Endothelial cell of umbilical vein (primary cell): Measurements from ENCODE around the gene FANCF. TPM values are rescaled to one million over a fixed set of nuclear protein-coding genes. Genes with fewer than 3 reads are reported as not detected.

ENCODE experiments used
- BruUV-seq: library from RNA; stranded (reverse); fragments of 400-500 nt; replicated peaks from 2 replicates; lab custom pipeline; 2021; lab: Mats Ljungman, UMichigan
- CTCF ChIA-PET: fragments of 300-600, 350-600 bp; sonication (Branson Sonifier 250); formaldehyde crosslinking; loops from one replicate; lab custom pipeline; 2021; ENCODE audit warnings: antibody characterized with exemption, inconsistent platforms; lab: Charles Lee
- POLR2A ChIA-PET: fragments of 300-600, 350-600 bp; sonication (Branson Sonifier 250); formaldehyde crosslinking; loops from one replicate; lab custom pipeline; 2021; ENCODE audit warnings: antibody characterized with exemption, inconsistent platforms; lab: Charles Lee
- DNase-seq: peaks from one replicate; pipeline ENCODE4 v3.0.0-alpha.2; 2011; ENCODE audit warnings: low read depth, low spot score
- FAIRE-seq: peaks from 2 replicates; lab custom pipeline; 2011; peaks lifted over from hg19 to GRCh38; lab: Jason Lieb, UNC
- H2AFZ ChIP-seq: 2 replicates; pipeline ENCODE4 v1.6.0; 2012; ENCODE audit warnings: low read depth, low read length, control low read depth, inconsistent platforms
- H3K27ac ChIP-seq: 2 replicates; pipeline ENCODE4 v1.5.1; 2011; ENCODE audit warnings: low read depth, mild to moderate bottlenecking, control low read depth, low read length, moderate library complexity; ENCODE audit not compliant: insufficient read depth
- H3K27me3 ChIP-seq, 2 experiments: 2 replicates each; pipeline versions ENCODE4 v1.6.0 to v1.6.1; 2011; ENCODE audit warnings: low read length in 2 of 2, mixed read lengths in 1 of 2; ENCODE audit not compliant: control insufficient read depth in 2 of 2, insufficient read depth in 2 of 2
- H3K36me3 ChIP-seq, 2 experiments: 2 replicates in 1 of 2; 3 replicates in 1 of 2; pipeline ENCODE4 v1.5.1; 2011; ENCODE audit warnings: low read length in 2 of 2, mild to moderate bottlenecking in 1 of 2, moderate library complexity in 1 of 2; ENCODE audit not compliant: control insufficient read depth in 2 of 2, insufficient read depth in 2 of 2; ENCODE audit errors: extremely low read depth in 1 of 2
- H3K4me1 ChIP-seq: 3 replicates; pipeline ENCODE4 v1.5.1; 2011; ENCODE audit warnings: mild to moderate bottlenecking, low read length; ENCODE audit not compliant: control insufficient read depth, insufficient read depth; ENCODE audit errors: extremely low read depth
- H3K4me2 ChIP-seq: 2 replicates; pipeline ENCODE4 v1.6.1; 2011; ENCODE audit warnings: low read length, control low read depth, mixed read lengths; ENCODE audit not compliant: insufficient read depth
- H3K4me3 ChIP-seq, 3 experiments: fragments of 200-600 bp in 1 of 3; sonication (generic), shearing (Covaris generic) in 1 of 3; replicated peaks in 1 of 3; 2 replicates each; pipeline ENCODE4 v1.5.1; 2011 to 2016; ENCODE audit warnings: control low read depth in 3 of 3, low read length in 3 of 3, mild to moderate bottlenecking in 2 of 3, inconsistent platforms in 1 of 3, low read depth in 1 of 3, moderate library complexity in 1 of 3; ENCODE audit not compliant: insufficient read depth in 1 of 3
- H3K79me2 ChIP-seq: 2 replicates; pipeline ENCODE4 v1.6.0; 2012; ENCODE audit warnings: low read length, inconsistent platforms; ENCODE audit not compliant: control insufficient read depth, insufficient read depth
- H3K9ac ChIP-seq: replicated peaks from 2 replicates; pipeline ENCODE3; 2011; ENCODE audit warnings: low read length, control low read depth; ENCODE audit not compliant: insufficient read depth; ENCODE audit errors: extremely low read depth
- H3K9me1 ChIP-seq: replicated peaks from 3 replicates; pipeline ENCODE4 v1.6.0; 2011; ENCODE audit warnings: mild to moderate bottlenecking, low read length; ENCODE audit not compliant: control insufficient read depth, insufficient read depth; ENCODE audit errors: extremely low read depth
- H3K9me3 ChIP-seq: replicated peaks from 2 replicates; pipeline ENCODE4 v1.5.1; 2012; ENCODE audit warnings: low read length, inconsistent platforms; ENCODE audit not compliant: control insufficient read depth, insufficient read depth
- H4K20me1 ChIP-seq: replicated peaks from 2 replicates; pipeline ENCODE3; 2011; ENCODE audit warnings: mild to moderate bottlenecking, low read length; ENCODE audit not compliant: control insufficient read depth, insufficient read depth; ENCODE audit errors: extremely low read depth
- EZH2 ChIP-seq: IDR thresholded peaks from 2 replicates; pipeline ENCODE4 v1.6.1; 2012; ENCODE audit warnings: borderline replicate concordance, low read depth, mild to moderate bottlenecking, moderate library complexity, low read length, inconsistent platforms; ENCODE audit not compliant: severe bottlenecking
- FOS ChIP-seq: IDR thresholded peaks from 2 replicates; pipeline ENCODE4 v1.6.1; 2011; ENCODE audit warnings: mild to moderate bottlenecking, low read length, moderate library complexity, borderline replicate concordance; ENCODE audit not compliant: insufficient read depth
- GATA2 ChIP-seq: IDR thresholded peaks from 2 replicates; pipeline ENCODE4 v1.7.0; 2011; ENCODE audit warnings: low read depth, mild to moderate bottlenecking, moderate library complexity, mixed read lengths, low read length; ENCODE audit not compliant: insufficient read length, insufficient read depth
- JUN ChIP-seq: IDR thresholded peaks from 2 replicates; pipeline ENCODE4 v1.6.1; 2011; ENCODE audit warnings: borderline replicate concordance, low read depth; ENCODE audit not compliant: insufficient read length, insufficient read depth
- MYC ChIP-seq: IDR thresholded peaks from one replicate; pipeline ENCODE4 v1.6.1; 2011; ENCODE audit warnings: mild to moderate bottlenecking, low read depth, low read length
- POLR2A ChIP-seq: IDR thresholded peaks from 2 replicates; pipeline ENCODE4 v1.6.1; 2012; ENCODE audit warnings: low read depth, mild to moderate bottlenecking, control low read depth, low read length
- POLR2AphosphoS5 ChIP-seq: IDR thresholded peaks from 2 replicates; pipeline ENCODE4 v1.6.1; 2012; ENCODE audit warnings: low read depth, mild to moderate bottlenecking, control low read depth, low read length, moderate library complexity; ENCODE audit not compliant: insufficient read depth
- dilution Hi-C: fragments of 300-500 bp; cut with MboI; formaldehyde crosslinking; loops from one replicate; pipeline ENCODE4 v1.15.0; 2019; ENCODE audit warnings: low sequenced_read_pairs; ENCODE audit not compliant: extremely low pct_ligation_motif_present
- intact Hi-C: fragments of 100-400 bp; cut with micrococcal nuclease; formaldehyde crosslinking; loops from one replicate; pipeline ENCODE4 v1.10.0; 2022
- polyA plus RNA-seq, 4 experiments: library from polyadenylated mRNA; depleted of rRNA in 3 of 4; stranded (reverse) in 3 of 4; unstranded in 1 of 4; fragments of >200 nt; gene quantifications; 2 replicates each; pipeline versions ENCODE4 v1.2.1 to v1.2.3, GENCODE V29; 2011 to 2012; ENCODE audit warnings: missing spikeins in 1 of 4
- total RNA-seq: library from RNA; stranded (reverse); gene quantifications from 2 replicates; pipeline ENCODE4 v1.2.3, GENCODE V29; 2021
- TF ChIP-seq, protein P1 (sequence below): IDR thresholded peaks from 2 replicates; pipeline ENCODE4 v1.6.1; 2011; ENCODE audit not compliant: insufficient read depth, insufficient read length
- TF ChIP-seq, protein P2 (sequence below), 2 donors: IDR thresholded peaks; 1 replicate in 1 of 2; 2 replicates in 1 of 2; pipeline ENCODE4 v1.5.1; 2011; ENCODE audit warnings: low read length in 2 of 2, mild to moderate bottlenecking in 2 of 2, moderate library complexity in 2 of 2, control low read depth in 1 of 2, inconsistent platforms in 1 of 2, low read depth in 1 of 2; ENCODE audit not compliant: insufficient read depth in 1 of 2; ENCODE audit errors: extremely low read depth in 1 of 2

FANCF gene
- total and polyA plus RNA-seq, 2 donors (not counting 3 experiments of a cell fraction or from before 2014, with no cell fraction given), result 2.6 to 7.6 TPM

DNA sequence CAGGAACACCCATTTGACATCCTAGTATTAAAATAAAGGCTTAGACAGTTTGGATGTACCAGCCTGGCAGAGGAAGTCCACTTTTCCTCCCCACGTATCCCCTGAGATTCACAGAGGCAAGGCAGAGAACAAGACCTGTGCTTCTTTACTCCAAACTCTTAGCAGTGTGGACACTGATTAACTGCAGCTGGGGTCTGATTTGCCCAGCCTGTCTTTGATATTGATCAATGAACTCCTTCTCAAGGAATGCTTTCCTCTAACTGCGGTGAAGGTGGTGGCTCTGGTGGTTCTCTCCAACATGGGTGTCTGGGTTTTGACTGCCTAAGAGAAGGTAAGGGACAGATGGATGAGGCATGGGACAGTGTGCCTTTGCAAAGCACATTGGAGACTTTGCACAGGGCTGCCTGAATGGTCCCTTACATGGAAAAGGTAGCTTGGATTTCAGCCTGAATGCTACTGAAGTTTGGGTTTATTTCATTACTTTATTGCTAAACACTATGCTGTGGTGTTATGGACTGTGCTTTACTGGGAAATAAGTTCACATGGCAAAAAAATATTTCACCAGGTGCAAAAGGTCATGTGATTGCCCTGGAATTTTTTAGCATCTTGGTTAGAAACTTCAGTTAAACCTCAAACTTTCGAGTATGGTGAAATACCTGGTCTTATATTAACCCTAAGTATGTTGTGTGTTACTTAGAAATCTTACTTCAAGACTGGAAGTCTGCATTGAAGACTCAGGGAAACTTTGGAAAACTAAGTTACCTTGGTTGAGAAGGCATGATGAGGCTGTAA, 42.6 kb upstream of the FANCF start:
- POLR2A ChIA-PET, result no interaction called here
- CTCF ChIA-PET, result no interaction called here

More for the DNA sequence above, 42.6 kb upstream of the FANCF start:
- peaks cover 37 to 84% of the 10 kb centered on the region in 2 experiments for H3K27me3 ChIP-seq
- no peak overlapping the region for H3K4me3 ChIP-seq
- DNase-seq (no peak), FAIRE-seq (no peak)
- no peak overlapping the region for H2AFZ ChIP-seq
- no peaks in the 10 kb centered on the region for H3K9me3 ChIP-seq
- H3K9ac ChIP-seq, result no peak overlapping the region
- no peak overlapping the region for H3K4me2 ChIP-seq
- no peak overlapping the region for H3K27ac ChIP-seq
- intact Hi-C loops (no loop called here), dilution Hi-C loops (no loop called here)
- no peaks in the 10 kb centered on the region for H3K79me2 ChIP-seq
- peaks cover 2% of the 10 kb centered on the region for H3K4me1 ChIP-seq
- H4K20me1 ChIP-seq, result no peaks in the 10 kb centered on the region
- H3K9me1 ChIP-seq, result no peaks in the 10 kb centered on the region
- no peaks in the 10 kb centered on the region for H3K36me3 ChIP-seq
- TF ChIP-seq, protein P1, sequence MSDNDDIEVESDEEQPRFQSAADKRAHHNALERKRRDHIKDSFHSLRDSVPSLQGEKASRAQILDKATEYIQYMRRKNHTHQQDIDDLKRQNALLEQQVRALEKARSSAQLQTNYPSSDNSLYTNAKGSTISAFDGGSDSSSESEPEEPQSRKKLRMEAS, result no peak
- TF ChIP-seq POLR2A (no peak), JUN (no peak), POLR2AphosphoS5 (no peak), GATA2 (no peak), MYC (no peak), FOS (no peak), EZH2 (no peak)
- TF ChIP-seq, protein P2, sequence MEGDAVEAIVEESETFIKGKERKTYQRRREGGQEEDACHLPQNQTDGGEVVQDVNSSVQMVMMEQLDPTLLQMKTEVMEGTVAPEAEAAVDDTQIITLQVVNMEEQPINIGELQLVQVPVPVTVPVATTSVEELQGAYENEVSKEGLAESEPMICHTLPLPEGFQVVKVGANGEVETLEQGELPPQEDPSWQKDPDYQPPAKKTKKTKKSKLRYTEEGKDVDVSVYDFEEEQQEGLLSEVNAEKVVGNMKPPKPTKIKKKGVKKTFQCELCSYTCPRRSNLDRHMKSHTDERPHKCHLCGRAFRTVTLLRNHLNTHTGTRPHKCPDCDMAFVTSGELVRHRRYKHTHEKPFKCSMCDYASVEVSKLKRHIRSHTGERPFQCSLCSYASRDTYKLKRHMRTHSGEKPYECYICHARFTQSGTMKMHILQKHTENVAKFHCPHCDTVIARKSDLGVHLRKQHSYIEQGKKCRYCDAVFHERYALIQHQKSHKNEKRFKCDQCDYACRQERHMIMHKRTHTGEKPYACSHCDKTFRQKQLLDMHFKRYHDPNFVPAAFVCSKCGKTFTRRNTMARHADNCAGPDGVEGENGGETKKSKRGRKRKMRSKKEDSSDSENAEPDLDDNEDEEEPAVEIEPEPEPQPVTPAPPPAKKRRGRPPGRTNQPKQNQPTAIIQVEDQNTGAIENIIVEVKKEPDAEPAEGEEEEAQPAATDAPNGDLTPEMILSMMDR (IDR thresholded peaks at IDR 0.05; ENCODE audit: extremely low read depth in 1 of 2, insufficient read depth in 1 of 2, low read depth in 1 of 2, low read length in 2 of 2), result no peak
- no TSS peak for BruUV-seq
